Neural crest cell (in vitro differentiated cells): ENCODE results near the gene ABHD17C. TPM values are rescaled to one million over a fixed set of nuclear protein-coding genes. Genes with fewer than 3 reads are reported as not detected.

Source experiments
- DNase-seq: peaks from one replicate; pipeline ENCODE4 v3.0.0; 2021; ENCODE audit warnings: low read depth, mixed read lengths, low spot score
- H3K27ac Mint-ChIP-seq: one replicate; pipeline ENCODE4 v1.8.0; 2021; ENCODE audit warnings: mild to moderate bottlenecking, mixed read lengths; ENCODE audit not compliant: unreplicated experiment
- H3K27me3 Mint-ChIP-seq: 2 replicates; pipeline ENCODE4 v1.8.0; 2021; ENCODE audit warnings: low read depth, mild to moderate bottlenecking, mixed read lengths
- H3K36me3 Mint-ChIP-seq: 2 replicates; pipeline ENCODE4 v1.8.0; 2021; ENCODE audit warnings: low read depth, mild to moderate bottlenecking, mixed read lengths
- H3K4me1 Mint-ChIP-seq: 2 replicates; pipeline ENCODE4 v1.8.0; 2021; ENCODE audit warnings: mixed read lengths
- H3K4me3 Mint-ChIP-seq: one replicate; pipeline ENCODE4 v1.8.0; 2021; ENCODE audit warnings: mild to moderate bottlenecking, mixed read lengths
- H3K9me3 Mint-ChIP-seq: 2 replicates; pipeline ENCODE4 v1.8.0; 2021; ENCODE audit warnings: mixed read lengths
- total RNA-seq: library from RNA; stranded (reverse); gene quantifications from 2 replicates; pipeline ENCODE4 v1.2.1, GENCODE V29; 2021
- TF ChIP-seq, protein P1 (sequence below): fragments of 200-600 bp; sonication (generic); conservative IDR thresholded peaks from 2 replicates; pipeline ENCODE4 v1.5.0; 2021; ENCODE audit warnings: antibody characterized with exemption, mild to moderate bottlenecking

Gene ABHD17C
- total RNA-seq, 1 donor from 2014 or later = 26.5 TPM

- no peaks in the 10 kb centered on the region for H3K9me3 Mint-ChIP-seq
- H3K27me3 Mint-ChIP-seq = peaks cover 48% of the 10 kb centered on the region
- TF ChIP-seq, protein P1, sequence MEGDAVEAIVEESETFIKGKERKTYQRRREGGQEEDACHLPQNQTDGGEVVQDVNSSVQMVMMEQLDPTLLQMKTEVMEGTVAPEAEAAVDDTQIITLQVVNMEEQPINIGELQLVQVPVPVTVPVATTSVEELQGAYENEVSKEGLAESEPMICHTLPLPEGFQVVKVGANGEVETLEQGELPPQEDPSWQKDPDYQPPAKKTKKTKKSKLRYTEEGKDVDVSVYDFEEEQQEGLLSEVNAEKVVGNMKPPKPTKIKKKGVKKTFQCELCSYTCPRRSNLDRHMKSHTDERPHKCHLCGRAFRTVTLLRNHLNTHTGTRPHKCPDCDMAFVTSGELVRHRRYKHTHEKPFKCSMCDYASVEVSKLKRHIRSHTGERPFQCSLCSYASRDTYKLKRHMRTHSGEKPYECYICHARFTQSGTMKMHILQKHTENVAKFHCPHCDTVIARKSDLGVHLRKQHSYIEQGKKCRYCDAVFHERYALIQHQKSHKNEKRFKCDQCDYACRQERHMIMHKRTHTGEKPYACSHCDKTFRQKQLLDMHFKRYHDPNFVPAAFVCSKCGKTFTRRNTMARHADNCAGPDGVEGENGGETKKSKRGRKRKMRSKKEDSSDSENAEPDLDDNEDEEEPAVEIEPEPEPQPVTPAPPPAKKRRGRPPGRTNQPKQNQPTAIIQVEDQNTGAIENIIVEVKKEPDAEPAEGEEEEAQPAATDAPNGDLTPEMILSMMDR = peak; percentile 74
- peaks cover 10% of the 10 kb centered on the region for H3K4me1 Mint-ChIP-seq
- peak; percentile 82 for DNase-seq
- no peak overlapping the region for H3K27ac Mint-ChIP-seq
- no peak overlapping the region for H3K4me3 Mint-ChIP-seq
- H3K36me3 Mint-ChIP-seq = no peaks in the 10 kb centered on the region
Measured at GRCh38 chr15:80776420-80777045, 81.4 kb downstream of the ABHD17C start.

- peaks cover 54% of the 10 kb centered on the region for H3K27me3 Mint-ChIP-seq
- DNase-seq = no peak
- TF ChIP-seq, protein P1 = no peak
- H3K27ac Mint-ChIP-seq = no peak overlapping the region
- H3K4me1 Mint-ChIP-seq = peaks cover 10% of the 10 kb centered on the region
- no peak overlapping the region for H3K4me3 Mint-ChIP-seq
- no peaks in the 10 kb centered on the region for H3K36me3 Mint-ChIP-seq
- H3K9me3 Mint-ChIP-seq = no peaks in the 10 kb centered on the region
Measured at GRCh38 chr15:80777137-80777536, 82.0 kb downstream of the ABHD17C start.

GRCh38 chr15:80777826-80778620 is 82.9 kb downstream of the ABHD17C start:
- Mint-ChIP-seq H3K4me1 (peaks cover 10% of the 10 kb centered on the region), H3K4me3 (peak overlapping the region; percentile 31), H3K27me3 (peaks cover 63% of the 10 kb centered on the region), H3K9me3 (no peaks in the 10 kb centered on the region), H3K36me3 (no peaks in the 10 kb centered on the region), H3K27ac (no peak overlapping the region)
- no peak for DNase-seq
- TF ChIP-seq, protein P1 = no peak

DNA sequence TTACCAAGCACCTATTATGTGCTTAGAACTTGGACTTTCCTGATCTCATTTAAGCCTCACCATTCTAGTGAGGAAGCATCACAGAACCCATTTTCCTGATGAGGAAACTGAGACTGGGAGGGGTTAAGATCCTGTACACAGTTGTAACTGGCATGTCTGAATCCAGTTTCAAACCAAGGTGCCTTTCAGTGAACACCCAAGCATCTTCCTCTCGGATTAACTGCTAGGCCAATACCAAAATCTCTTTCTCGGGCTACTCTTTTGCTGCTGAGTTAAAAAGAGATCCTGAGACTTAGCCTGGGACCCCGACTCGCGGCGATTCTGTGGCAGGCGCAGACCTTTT is 83.5 kb downstream of the ABHD17C start:
- Mint-ChIP-seq H3K36me3 (no peaks in the 10 kb centered on the region), H3K9me3 (no peaks in the 10 kb centered on the region), H3K4me3 (no peak overlapping the region), H3K4me1 (peaks cover 10% of the 10 kb centered on the region), H3K27ac (no peak overlapping the region), H3K27me3 (peaks cover 69% of the 10 kb centered on the region)
- TF ChIP-seq, protein P1 = no peak
- no peak for DNase-seq

- peaks cover 10% of the 10 kb centered on the region for H3K4me1 Mint-ChIP-seq
- H3K27me3 Mint-ChIP-seq = peaks cover 74% of the 10 kb centered on the region
- TF ChIP-seq, protein P1 = peak; percentile 85
- peak; percentile 83 for DNase-seq
- no peak within 1 kb of the TSS for H3K27ac Mint-ChIP-seq
- H3K9me3 Mint-ChIP-seq = no peaks in the 10 kb centered on the region
- no peaks in the 10 kb centered on the region for H3K36me3 Mint-ChIP-seq
- H3K4me3 Mint-ChIP-seq = peak within 1 kb of the TSS; percentile 78
Measured at GRCh38 chr15:80778964-80779657, 84.0 kb downstream of the ABHD17C start, which contains the start of gene CEMIP. Gene CEMIP (plus strand): TSS chr15:80779370. CDS start chr15:80873880, 94,510 bp downstream.
